ENCODE data around the gene ABLIM1.

Gene ABLIM1

DNA sequence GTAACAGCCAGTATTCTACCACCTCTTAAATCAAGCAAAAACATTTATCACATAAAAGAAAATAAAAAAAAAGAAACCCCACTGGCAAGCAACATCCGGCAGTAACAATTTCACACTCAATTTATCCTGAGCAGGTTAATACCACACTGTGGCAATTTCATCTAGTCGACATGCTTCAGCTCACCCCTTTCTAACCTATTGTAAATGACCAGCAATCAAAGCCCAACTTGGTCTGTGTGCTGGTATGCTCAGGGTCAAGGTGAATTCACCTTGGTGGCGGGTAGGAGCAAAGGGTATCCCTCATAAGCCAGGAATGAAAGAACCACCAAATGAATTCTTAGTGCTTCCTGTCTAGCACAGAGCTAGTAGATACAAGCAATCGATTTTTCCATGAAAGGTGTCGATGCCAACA lies 144.7 kb downstream of the ABLIM1 start:
- no peak for DNase-seq

DNA sequence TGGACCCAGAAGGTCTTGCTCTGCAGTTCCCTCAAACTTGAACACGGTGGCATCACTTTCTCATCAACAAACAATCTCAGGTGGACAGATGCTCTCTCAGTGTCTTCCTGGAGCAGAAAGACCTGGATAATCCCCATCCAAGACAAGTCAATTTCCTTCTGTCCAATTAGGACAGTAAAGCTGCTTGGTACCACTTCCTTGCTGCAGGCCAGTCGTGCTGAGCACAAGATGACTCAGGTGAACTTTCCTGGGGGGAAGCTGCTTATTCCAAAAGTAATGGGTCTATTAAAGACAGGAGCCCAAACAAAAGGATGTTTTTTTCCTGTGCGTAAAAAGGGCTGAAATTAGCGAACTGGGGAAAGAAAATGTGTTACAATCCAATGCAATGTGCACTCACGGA lies 146.2 kb downstream of the ABLIM1 start:
- no peak for DNase-seq

DNA sequence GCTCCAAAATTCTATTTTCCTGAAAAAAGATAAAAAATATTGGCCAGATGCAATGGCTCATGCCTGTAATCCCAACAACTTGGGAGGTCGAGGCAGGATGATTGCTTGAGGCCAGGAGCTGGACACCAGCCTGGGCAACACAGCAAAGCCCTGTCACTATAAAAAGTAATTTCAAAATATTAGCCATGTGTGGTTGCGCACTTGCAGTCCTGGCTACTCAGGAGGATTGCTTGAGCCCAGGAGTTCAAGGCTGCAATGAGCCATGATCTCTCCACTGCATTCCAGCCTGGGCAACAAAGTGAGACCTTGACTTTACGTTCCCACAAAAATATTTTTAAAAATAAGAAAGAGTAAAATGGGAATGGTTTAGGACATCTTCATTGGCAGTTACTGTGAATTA lies 149.7 kb downstream of the ABLIM1 start:
- DNase-seq, result no peak

DNA sequence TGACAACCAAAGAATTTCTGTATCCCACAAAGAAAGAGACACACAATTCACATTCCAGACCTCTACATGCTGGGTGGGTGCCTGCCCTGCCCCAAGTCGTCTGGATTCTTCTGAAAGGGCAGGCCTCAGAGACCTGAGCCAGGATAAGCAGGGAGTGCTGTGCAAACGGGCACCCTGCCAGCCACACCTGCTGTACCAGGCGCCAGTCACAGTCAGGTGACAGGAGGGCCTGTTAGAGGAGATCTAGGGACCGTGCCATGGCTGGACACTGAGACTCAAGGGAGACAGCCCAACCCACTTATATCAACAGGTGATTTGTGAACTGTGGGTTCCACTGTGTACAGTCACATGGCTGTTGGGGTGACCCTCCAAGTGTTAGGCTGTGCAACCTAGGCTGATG lies 150.6 kb downstream of the ABLIM1 start:
- DNase-seq, result no peak

DNA sequence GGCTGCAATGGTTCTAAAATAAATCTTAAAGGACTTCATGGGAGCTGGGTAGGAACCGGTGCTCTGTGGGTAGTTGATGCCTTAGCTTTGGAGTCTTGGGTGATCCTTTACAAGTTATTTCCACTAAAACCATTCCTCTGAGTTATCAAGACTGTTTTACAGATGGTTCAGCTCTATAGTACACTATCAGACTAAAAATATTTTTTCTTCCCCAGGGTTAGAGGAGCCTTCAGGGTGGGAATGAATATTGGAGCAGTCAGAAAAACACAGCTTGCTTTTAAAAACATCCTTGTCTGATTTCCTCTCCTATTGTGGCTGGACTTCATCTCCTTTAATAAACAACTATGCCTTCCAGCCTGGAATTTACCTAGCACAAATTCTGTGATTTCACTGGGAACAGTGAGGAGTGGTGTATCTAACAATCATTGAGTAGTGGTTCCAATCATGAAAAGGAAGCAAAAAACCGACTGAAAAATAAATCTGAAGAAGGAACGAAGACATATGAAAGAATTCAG lies 151.1 kb downstream of the ABLIM1 start:
- no peak for DNase-seq

DNA sequence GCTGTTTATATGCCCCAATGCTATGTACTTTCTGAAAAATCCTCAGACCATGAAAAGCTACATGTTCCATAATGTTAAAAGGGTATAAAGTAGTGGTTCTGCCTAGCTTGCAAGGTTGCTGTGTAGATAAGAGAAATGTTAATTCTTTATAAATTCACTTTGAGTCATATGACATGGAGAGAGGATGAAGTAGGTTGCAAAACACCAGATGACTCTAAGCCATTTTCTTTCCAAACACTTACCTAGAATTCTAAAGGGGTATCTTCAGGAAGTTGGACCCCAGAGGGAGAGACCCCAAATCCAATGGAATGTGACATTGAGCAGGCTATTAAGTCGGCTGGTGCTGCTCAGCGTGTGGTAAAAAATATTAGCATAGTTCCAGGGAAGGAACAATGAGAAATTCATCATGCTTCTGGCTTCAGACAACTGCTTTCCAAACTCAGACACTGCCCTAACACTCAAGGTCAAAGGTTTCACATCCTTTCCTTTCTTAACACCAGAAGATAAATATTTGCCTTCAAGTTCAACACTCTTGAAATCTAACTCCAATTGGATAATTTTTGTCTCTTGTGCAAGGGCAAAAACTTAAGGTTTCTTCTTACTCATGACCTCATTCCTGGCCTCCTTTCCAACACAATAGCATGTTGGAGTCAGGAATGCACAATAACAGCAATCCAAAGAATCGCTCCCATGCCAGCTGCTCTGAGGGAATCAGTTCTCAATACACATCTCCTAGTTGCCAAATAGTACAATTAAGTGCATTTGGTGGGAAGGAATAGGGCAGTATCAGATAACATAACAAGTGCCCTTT lies 153.1 kb downstream of the ABLIM1 start:
- DNase-seq, result no peak

DNA sequence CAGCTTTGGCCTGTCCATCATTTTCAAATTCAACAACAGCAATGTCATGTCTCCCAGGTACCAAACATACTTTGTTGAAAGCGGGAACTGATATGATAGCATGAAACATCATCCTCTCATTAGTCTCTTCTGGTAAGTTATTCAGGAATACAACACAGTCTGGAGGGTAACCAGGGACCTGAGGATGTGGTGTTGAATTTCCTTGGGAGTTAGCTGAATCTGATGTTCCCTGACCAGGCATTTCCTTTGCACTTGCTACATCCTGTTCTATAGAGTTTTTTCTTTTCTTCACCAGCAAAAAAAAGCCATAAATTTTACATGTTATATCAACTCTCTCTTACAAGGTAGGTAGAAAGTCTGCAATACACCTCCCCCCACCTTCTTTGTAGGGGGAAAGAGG lies 156.0 kb downstream of the ABLIM1 start:
- no peak for DNase-seq

DNA sequence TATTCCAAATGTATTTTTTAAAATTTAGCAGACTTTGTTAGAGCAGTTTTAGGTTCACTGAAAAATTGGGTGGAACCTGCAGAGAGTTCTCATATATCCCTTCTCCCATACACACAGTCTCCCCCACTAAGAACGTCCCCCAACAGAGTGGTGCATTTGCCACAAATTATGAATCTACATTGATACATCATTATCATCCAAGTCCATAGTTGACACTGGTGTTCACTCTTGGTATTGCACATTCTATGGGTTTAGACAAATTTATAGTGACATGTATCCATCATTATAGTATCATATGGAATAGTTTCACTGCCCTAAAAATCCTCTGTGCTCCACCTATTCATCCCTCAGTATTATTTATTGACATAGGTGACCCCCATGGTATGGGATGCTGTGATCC lies 156.4 kb downstream of the ABLIM1 start:
- DNase-seq, result no peak

DNA sequence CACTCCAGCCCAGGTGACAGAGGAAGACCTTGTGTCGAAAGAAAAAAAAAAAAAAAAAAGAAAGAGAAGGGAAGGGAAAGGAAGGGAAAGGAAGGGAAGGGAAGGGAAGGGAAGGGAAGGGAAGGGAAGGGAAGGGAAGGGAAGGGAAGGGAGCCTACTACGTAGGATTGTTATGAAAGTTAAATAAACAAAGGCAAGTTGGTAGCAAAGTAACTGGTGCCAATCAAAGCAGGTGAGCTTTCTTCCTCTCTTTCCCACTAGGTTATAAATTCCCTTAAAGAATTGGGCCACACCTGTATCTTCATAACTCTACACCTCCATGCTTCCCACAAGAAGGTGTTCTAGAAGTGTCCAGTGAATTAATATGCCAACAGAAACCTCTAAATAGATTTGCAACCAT lies 157.4 kb downstream of the ABLIM1 start:
- no peak for DNase-seq

DNA sequence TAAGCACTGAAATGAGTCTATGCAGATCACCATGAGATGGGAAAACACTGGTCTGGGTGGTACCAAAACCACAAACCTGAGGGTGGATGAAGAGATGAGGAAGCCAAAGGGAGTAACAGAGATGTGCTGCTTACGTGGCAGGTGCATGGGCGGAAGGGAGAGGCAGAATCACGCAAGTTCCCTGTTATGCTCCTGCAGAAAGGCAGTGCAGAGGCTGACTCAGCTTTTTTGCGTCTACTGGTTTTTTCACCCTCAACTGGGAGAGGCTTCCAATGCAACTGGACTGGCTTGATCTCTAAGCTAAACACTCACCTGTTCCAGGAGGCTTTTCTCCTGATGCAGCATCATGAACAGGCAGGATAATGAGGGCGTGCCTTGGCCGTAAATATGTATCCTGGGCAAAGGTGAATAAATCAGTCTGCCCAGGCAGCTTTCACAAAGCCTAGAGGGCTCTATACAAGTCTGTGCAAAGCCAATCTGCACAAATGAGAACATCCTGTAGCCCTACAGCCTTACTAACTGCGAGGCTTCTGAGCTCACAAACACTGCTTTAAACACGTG lies 158.4 kb downstream of the ABLIM1 start:
- no peak for DNase-seq

DNA sequence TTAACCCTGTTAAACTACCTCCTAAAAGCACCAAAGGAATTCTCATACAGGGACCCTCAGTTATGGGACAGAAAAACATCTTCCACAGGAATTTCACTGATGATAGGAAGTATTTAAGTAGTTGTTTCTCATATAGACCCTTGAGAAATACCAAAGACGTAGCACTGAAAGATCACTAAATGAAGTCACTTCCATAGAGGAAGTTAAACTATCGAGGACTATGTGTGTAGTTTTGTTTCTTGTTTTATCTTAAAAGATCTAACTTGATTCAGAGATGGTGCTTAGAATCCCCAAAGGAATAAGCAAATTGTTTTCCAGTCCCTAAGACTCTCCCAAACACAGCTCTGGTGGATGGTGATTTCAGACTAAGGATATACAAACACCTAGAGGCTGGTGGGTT lies 159.0 kb downstream of the ABLIM1 start:
- DNase-seq, result no peak

DNA sequence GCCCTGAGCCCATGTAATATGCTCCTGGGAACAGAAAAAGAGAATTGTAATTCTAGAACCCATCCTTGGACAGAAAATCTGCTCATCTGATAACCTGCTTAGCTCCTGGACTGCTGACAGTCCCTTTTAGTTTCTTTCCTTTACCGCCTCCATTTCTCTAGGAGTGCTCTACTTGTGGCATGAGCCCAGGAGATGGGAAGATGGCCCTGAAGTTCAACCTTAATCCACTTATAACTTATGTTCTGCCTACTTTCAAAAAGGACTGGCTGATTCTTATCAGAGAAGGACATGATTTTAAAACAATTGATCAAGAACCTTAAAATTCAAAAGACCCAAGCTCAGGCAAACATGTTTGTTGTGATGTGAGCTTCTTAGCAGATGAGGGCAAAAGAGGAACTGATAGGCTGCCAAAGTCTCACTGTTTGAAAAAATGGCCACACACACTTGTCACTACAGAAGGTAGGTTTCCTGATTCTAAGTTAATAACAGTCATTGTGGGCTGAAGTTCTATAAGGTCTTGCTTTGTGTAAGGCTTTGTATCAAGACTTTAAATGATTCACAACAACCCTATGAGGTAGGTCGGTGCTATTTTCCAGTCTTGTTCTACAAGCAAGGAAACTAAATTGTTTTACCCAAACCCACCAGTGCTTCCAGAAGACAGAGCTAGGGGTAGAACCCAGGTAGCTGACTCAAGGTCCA lies 159.5 kb downstream of the ABLIM1 start:
- no peak for DNase-seq

DNA sequence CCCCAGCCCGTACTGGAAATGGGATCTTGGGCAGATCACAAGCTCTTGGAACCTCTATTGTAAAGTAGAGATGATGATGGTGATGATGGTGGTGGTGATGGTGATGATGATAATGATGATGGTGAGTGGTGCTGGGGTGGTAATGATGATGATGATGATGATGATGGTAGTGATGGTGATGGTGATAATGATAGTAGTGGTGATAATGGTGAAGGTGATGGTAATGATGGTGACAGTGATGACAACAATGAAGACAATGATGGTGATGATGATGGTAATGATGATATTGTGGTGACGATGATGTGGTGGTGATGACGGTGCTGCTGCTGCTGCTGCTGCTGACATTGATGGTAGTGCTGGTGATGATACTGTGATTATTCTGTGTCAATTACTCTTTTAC lies 162.8 kb downstream of the ABLIM1 start:
- DNase-seq, result no peak

DNA sequence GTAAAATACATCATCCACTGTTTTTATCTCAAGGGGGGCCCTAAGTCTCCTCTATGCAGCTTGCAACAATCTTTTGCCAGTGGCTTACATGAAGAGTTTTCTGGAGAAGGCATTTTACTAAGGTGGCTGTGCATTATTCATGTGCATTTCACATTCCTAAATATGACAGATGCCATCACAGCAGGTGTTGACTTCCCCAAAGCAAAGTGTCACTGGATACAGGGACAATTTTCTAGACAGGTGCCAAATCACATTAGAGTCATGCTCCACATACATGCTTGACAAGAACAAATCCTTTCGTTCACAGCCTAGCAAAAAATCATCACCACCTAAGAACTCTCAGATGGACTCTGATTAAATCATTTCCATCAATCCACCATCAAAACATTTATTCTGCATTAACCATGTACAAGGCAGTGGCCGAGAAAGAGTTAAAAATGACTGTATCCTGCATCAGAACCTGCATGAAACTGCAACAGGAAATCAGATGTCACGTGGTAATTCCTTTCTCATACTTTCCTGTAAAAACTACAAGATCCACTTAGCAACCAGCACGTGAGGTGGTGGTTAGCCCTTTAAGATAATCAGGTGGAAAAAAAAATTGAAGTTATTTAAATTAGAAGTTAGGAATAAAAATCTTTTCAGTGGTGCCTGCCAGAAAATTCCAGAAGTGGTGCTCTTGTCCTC lies 165.6 kb downstream of the ABLIM1 start:
- no peak for DNase-seq

DNA sequence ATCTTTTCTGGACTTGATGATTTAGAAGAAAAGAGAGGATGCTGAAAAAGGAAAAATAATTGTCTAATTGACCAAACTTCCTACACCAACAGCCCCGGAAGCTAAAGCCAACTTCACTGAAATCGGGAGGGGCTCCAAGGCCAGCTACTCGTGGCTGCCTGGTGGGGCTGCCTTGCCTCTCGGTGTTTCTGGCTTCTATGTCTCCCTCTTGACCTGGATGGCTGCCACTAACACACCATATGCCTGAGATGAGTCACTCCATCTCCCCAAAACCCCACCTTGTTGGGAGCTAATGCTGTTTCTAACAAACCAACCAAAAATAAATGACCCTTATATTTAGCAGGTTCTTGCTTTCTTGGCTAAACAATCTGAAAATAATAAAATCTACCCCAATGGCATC lies 166.1 kb downstream of the ABLIM1 start:
- no peak for DNase-seq

DNA sequence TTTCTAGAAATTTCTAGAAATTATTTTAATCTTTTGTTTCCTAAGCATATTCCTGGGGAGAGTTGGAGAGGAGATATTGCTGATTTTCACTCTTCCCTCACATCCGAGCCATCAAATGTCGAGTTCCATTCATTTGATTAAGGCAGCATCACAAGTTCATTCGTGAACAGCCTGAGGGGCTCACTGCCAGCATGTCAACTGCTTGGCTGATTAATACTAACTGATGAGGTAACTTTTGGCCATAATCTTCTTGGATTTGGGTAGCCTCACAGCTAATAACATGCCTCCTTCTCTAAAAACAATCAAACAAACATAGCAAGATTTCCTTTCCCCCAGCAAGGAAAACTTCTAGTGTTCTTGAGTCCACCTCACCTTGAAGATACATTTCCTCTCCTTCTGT lies 166.7 kb downstream of the ABLIM1 start:
- DNase-seq, result no peak

DNA sequence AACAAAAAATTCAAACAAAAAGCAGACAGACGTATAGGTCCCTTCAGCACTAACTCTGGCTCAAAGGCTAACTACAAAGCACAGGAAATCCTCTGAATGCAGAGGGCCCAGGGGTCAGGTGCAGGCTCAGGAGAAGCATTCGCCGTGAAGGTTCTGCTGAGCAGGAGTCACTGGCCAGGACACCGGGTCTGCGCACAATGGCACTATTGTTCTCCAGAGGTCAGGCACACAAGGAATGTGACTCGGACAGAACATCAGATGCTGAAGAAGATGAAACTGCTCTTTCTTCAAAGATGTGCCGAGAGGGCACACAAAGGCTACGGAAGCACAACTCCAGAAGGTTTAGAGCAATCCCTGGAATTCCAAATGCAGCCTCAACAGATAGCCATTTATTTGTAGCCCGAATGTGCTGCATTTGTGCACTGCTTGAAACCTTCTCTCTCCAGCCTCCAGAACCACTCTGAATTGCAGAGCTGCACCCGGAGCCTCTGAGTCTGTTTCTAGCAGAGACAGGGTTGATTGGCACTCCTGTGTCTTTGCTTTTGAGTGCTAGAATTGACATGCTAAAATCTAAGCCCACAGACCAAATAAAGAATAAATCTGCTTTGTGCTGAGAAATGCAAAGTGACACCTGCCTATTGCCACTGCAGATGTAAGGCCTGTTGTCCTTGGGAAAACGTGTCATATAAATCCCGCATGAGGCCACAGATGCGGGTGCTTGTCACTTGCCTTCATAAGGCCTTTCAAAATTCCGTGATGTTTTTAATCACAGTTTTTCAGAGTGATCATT lies 168.4 kb downstream of the ABLIM1 start:
- DNase-seq, result no peak

DNA sequence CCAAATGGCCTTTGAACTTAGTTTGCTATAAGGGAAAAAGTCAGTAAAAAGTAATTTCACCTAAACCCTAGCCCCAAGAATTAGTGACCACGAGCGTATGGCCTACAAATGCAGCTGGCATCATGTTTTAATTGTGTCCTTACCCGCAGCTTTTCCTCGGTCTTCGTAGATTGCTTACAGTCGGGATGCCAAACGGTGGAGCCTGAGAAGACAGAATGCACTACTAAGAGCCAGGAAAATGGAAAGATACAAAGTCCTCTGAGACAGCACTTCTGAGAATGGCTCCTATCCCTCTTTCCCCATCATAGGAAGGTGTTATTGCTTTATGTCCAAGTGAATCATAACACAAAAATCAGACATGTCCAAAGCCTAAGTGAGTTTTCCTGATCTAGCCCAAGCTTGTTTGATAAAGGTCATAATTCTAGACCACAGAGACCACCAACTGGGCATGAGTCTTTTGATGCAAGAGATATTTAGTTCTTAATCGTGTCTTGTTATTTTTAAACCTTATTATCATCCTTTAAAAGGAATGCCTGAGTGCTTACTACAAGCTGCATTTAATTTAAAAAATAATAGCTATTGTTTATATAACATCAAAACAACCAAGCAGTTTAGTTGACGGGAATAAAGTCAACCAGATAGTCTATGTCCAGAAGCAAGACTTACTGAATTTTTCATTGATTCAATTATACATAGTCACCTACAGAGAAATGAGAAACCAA lies 170.1 kb downstream of the ABLIM1 start:
- no peak for DNase-seq

DNA sequence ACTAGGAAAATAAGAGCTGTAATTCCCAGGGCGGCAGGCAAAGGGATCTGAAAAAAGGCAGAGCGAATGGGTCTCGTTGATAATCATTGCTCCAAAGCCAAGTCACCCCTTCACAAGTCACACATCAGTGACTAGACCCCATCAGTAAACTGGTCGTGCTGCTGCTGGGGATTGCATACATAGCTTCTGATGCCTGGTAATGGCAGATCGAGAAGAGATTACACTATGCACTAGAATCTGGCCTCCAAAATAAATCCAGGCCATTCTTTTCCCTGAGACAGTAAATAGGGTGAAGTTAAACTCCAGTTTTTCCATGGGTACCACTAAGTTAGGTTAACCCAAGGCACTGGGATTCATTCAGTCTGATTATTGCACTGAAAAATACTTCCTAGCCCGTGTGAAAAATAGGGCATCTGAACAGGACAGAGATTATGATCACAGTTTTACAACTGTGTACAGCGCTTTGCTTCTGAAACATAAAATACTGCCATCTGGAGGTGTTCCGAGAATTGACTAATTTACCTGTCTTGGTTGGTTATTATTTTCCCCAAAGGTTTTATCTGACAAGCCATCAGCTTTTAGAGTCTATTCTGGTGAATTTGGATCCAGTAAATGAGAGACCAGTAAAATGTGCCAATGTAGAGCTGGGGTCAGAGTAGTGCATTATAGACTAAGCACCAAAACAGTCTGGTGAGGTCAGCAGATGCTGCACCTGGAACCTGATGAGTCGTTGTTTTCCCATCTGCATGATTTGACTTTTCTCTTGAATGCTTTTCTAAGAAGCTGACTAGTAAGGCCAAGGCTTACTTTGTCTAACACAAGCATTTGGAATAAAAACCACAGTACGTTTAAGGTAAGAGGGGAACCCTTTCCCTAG lies 170.9 kb downstream of the ABLIM1 start:
- DNase-seq, result no peak

DNA sequence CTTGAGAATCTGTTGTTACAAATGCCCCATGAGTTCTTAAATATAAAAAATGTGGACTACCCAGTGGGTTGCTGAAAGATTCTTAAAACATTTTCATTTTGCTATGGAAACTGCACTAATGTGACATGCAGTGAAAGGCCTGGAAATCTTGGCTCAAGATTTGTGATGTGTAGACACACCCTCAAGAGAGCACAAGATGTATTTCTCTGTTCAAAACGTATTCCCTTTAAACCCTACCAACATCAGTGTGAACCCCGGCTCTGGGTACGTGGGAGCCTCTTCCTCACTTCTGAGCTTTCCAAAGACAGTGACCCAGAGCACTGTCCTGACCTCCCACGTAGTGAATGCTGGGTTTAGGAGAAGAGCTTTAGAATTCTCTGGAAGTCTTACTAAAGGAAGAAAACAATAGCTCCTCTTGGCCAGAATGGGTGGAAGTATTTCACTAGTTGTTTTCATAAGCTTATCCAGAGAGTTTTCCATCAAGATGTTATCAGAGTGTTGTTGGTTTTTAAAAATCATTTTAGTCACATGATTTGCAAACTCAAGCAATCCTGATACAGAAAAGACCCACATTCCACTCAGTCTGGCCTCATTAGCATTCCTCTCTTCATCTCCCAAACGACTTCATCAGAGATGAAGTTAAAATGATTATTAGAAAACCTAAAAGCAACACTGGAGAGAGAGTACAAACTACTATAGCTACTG lies 172.2 kb downstream of the ABLIM1 start:
- DNase-seq, result no peak
